Esophagus muscularis mucosa (tissue), 4 donors: ENCODE measurements around the gene DUXA. TPM values are rescaled to one million over a fixed set of nuclear protein-coding genes. Genes with fewer than 3 reads are reported as not detected.

Experiments
- DNase-seq: peaks from one replicate; pipeline ENCODE4 v3.0.0-alpha.2; 2017; ENCODE audit errors: extremely low spot score
- H3K27ac ChIP-seq, 4 donors: fragments of 200-600 bp; sonication (generic); replicated peaks in 1 of 4; 1 replicate in 3 of 4; 2 replicates in 1 of 4; pipeline ENCODE4 v1.5.1; 2016 to 2019; ENCODE audit warnings: mild to moderate bottlenecking in 1 of 4
- H3K27me3 ChIP-seq, 4 donors: fragments of 200-600 bp; sonication (generic); one replicate each; pipeline versions ENCODE4 v1.5.1 to v1.6.0; 2016 to 2019
- H3K36me3 ChIP-seq, 4 donors: fragments of 200-600 bp; sonication (generic); one replicate each; pipeline ENCODE4 v1.5.1; 2016 to 2019
- H3K4me1 ChIP-seq, 4 donors: fragments of 200-600 bp; sonication (generic); one replicate each; pipeline ENCODE4 v1.5.1; 2016 to 2019
- H3K4me3 ChIP-seq, 4 donors: fragments of 200-600 bp; sonication (generic); 1 replicate in 2 of 4; 2 replicates in 2 of 4; pipeline ENCODE4 v1.5.1; 2016 to 2019; ENCODE audit warnings: mild to moderate bottlenecking in 4 of 4, moderate library complexity in 1 of 4
- H3K9me3 ChIP-seq, 4 donors: fragments of 200-600 bp; sonication (generic); 1 replicate in 3 of 4; 2 replicates in 1 of 4; pipeline ENCODE4 v1.5.1; 2016 to 2019
- EP300 ChIP-seq: sonication (generic); formaldehyde crosslinking; IDR thresholded peaks from one replicate; pipeline ENCODE4 v1.6.1; 2017; ENCODE audit warnings: antibody characterized with exemption
- POLR2A ChIP-seq: fragments of 450-650 bp; IDR thresholded peaks from one replicate; pipeline ENCODE4 v1.6.1; 2017; ENCODE audit warnings: antibody characterized with exemption, moderate library complexity, mild to moderate bottlenecking, low read depth
- POLR2AphosphoS5 ChIP-seq, 2 donors: sonication (generic); formaldehyde crosslinking; IDR thresholded peaks; one replicate each; pipeline ENCODE4 v1.6.1; 2017; ENCODE audit warnings: antibody characterized with exemption in 2 of 2
- WGBS: methylation state at CpG from one replicate; pipeline ENCODE4 v1.1.5; 2018; 5-methylcytosine and 5-hydroxymethylcytosine counted together
- intact Hi-C: fragments of 100-400 bp; cut with DNase I; formaldehyde crosslinking; loops from one replicate; pipeline ENCODE4 v1.15.1; 2023
- small RNA-seq, 3 donors: library from RNA; depleted of rRNA; stranded (forward); fragments of <200 nt; gene quantifications; one replicate each; pipeline ENCODE3, GENCODE V24; 2016
- total RNA-seq, 4 donors: library from RNA; depleted of rRNA; stranded (reverse); fragments of >200 nt; gene quantifications; one replicate each; pipeline versions ENCODE4 v1.1.0 to v1.2.1, GENCODE V29; 2016
- TF ChIP-seq, protein P1 (sequence below), 3 experiments: fragments of 200-600 bp in 2 of 3; fragments of 450-650 bp in 1 of 3; sonication (generic) in 2 of 3; IDR thresholded peaks; one replicate each; pipeline ENCODE4 v1.5.1; 2017 to 2019; ENCODE audit warnings: antibody characterized with exemption in 3 of 3, mild to moderate bottlenecking in 2 of 3, moderate library complexity in 1 of 3

DUXA gene
- total RNA-seq, 4 donors from 2014 or later, result not detected

DNA sequence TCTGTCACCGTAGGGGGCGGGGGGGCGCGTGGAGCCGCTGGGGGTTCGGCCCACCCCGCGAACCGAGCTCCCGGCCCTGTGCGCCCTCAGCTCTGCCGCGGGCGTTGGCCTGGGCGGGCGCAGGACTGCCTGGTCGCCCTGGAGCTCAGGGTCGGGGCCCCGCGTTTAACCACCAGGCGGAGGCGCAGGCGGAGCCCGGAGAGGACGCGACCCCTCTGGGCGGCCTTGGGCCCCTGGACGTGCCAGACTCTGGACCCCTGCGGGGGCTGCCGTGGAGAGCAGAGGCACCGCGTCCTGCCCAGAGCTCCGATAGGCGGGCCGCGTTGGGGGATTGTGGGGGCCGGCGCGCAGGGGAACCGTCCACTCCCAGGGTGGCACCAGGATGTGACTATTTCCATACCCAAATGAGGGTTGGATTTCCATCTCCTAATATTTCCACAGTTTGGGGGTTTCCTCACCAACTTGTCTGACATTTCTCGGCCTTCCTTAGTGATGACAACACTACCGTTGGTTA is 60.5 kb downstream of the DUXA start:
- H3K4me3 ChIP-seq, result peak overlapping the region in 1 of 4 donors; percentile 14
- 21% methylated on average over 10 of the region's 42 CpGs for WGBS

DNA sequence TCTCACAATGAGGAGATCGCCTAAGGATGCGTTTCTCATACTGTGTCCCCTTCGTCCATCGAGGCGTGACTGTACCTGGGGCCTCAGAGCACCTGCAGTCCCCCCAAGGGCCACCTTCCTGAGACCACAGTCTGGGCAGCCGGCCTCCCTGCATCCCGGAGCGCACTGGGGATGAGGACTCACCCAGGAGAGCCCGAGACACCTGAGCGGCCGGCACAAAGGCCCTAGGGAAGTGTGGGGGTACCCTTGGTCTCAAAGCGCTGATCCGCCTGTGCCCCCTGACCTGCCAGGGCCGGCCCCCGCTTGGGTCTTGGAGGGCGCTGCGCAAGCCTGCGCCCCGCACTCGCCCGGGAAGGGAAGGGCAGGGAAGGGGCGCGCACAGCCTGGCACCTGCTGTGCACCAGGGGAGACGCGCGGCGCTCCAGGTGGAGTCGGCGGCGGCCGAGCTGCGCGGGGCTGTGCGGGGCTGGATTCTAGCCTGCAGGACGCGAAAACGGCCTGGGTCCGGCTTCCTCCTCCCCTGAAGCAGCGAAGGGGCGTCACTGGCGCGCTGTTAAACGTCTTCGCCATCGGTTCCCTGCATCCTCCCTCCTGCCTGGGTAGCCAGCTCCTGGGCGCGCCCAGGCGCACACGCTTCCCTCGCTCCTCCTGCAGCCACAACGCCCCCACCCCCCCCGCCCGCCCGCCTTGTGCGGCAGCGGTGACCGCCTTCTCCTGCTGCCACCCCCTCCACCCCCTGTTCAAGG is 61.1 kb downstream of the DUXA start:
- Histone ChIP-seq H3K27ac (no peak overlapping the region), H3K4me1 (peaks cover 4 to 21% (median 15%) of the 10 kb centered on the region in 4 donors), H3K36me3 (no peaks in the 10 kb centered on the region), H3K9me3 (peaks cover 0 to 15% (median 14%) of the 10 kb centered on the region in 4 donors), H3K4me3 (peak overlapping the region in 1 of 4 donors; percentile 14), H3K27me3 (peaks cover 0 to 39% (median 15%) of the 10 kb centered on the region in 4 donors)
- WGBS, result 17% methylated on average over 14 of the region's 57 CpGs
- no peak for TF ChIP-seq EP300
- TF ChIP-seq POLR2A, result no peak
- TF ChIP-seq, protein P1, sequence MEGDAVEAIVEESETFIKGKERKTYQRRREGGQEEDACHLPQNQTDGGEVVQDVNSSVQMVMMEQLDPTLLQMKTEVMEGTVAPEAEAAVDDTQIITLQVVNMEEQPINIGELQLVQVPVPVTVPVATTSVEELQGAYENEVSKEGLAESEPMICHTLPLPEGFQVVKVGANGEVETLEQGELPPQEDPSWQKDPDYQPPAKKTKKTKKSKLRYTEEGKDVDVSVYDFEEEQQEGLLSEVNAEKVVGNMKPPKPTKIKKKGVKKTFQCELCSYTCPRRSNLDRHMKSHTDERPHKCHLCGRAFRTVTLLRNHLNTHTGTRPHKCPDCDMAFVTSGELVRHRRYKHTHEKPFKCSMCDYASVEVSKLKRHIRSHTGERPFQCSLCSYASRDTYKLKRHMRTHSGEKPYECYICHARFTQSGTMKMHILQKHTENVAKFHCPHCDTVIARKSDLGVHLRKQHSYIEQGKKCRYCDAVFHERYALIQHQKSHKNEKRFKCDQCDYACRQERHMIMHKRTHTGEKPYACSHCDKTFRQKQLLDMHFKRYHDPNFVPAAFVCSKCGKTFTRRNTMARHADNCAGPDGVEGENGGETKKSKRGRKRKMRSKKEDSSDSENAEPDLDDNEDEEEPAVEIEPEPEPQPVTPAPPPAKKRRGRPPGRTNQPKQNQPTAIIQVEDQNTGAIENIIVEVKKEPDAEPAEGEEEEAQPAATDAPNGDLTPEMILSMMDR (IDR thresholded peaks at IDR 0.05), result no peak
- no peak for TF ChIP-seq POLR2AphosphoS5 (IDR thresholded peaks at IDR 0.05)
- intact Hi-C loops, result no loop called here
- DNase-seq, result no peak

More for the DNA sequence above, 60.5 kb downstream of the DUXA start:
- peaks cover 0 to 39% (median 15%) of the 10 kb centered on the region in 4 donors for H3K27me3 ChIP-seq
- no peak for DNase-seq
- peaks cover 4 to 21% (median 15%) of the 10 kb centered on the region in 4 donors for H3K4me1 ChIP-seq
- TF ChIP-seq POLR2A (no peak), EP300 (no peak), POLR2AphosphoS5 (IDR thresholded peaks at IDR 0.05) (no peak)
- TF ChIP-seq, protein P1 (IDR thresholded peaks at IDR 0.05), result no peak
- H3K36me3 ChIP-seq, result no peaks in the 10 kb centered on the region
- H3K9me3 ChIP-seq, result peaks cover 0 to 21% (median 19%) of the 10 kb centered on the region in 4 donors
- no peak overlapping the region for H3K27ac ChIP-seq
- intact Hi-C loops, result no loop called here

Small RNA genes lying within 50 kb of the gene (small RNA-seq; reads per million reads assigned to genes)
- 0 reads per million in 3 donors for gene AC025588.3

Other genes with a start within 250 kb of the DUXA start
- not detected for gene USP29, start 47.5 kb downstream of the DUXA start, total RNA-seq
- not detected for gene ZIM3, start 22.3 kb downstream of the DUXA start, total RNA-seq
- gene ZNF264, start 24.0 kb upstream of the DUXA start, total RNA-seq, result 10 to 100 TPM; 24.1 to 66.7 (median 42.5) TPM
- 1 to 10 TPM in 1 of 4 donors, under 1 TPM in 3; 0.33 to 1.2 (median 0.85) TPM for gene AURKC, start 63.5 kb upstream of the DUXA start, total RNA-seq
- gene ZNF805, start 73.1 kb upstream of the DUXA start, total RNA-seq, result 10 to 100 TPM; 13.3 to 19.7 (median 17.3) TPM
- gene ZNF460, start 113.0 kb upstream of the DUXA start, total RNA-seq, result 10 to 100 TPM; 46.1 to 75.0 (median 50.1) TPM
- gene ZNF543, start 153.0 kb upstream of the DUXA start, total RNA-seq, result 1 to 10 TPM; 6.6 to 9.1 (median 8.3) TPM
- gene ZNF304, start 183.8 kb upstream of the DUXA start, total RNA-seq, result 10 to 100 TPM in 1 of 4 donors, 1 to 10 TPM in 3; 7.1 to 12.4 (median 8.5) TPM
- 10 to 100 TPM; 12.9 to 29.5 (median 20.2) TPM for gene TRAPPC2B, start 196.1 kb upstream of the DUXA start, total RNA-seq
- gene ZNF547, start 196.1 kb upstream of the DUXA start, total RNA-seq, result 1 to 10 TPM; 1.4 to 3.3 (median 2.8) TPM
- 10 to 100 TPM; 20.2 to 26.3 (median 23.6) TPM for gene ZNF548, start 222.4 kb upstream of the DUXA start, total RNA-seq
- gene ZNF17, start 243.7 kb upstream of the DUXA start, total RNA-seq, result 1 to 10 TPM; 6.1 to 9.6 (median 8.8) TPM